Hepatocyte (in vitro differentiated cells): ENCODE results near the gene INSR. TPM values are rescaled to one million over a fixed set of nuclear protein-coding genes. Genes with fewer than 3 reads are reported as not detected.

ENCODE experiments used
- DNase-seq: peaks from one replicate; pipeline ENCODE4 v3.0.0-alpha.2; 2016; ENCODE audit warnings: low spot score
- H2AFZ ChIP-seq: fragments of 200-600 bp; sonication (generic); 2 replicates; pipeline ENCODE4 v1.6.0; 2016; ENCODE audit warnings: antibody characterized with exemption, mild to moderate bottlenecking
- H3K27ac ChIP-seq: fragments of 200-600 bp; sonication (generic); 2 replicates; pipeline ENCODE4 v1.5.1; 2016; ENCODE audit warnings: mild to moderate bottlenecking
- H3K27me3 ChIP-seq: fragments of 200-600 bp; sonication (generic); 2 replicates; pipeline ENCODE4 v1.6.1; 2016
- H3K36me3 ChIP-seq: fragments of 200-600 bp; sonication (generic); replicated peaks from 2 replicates; pipeline ENCODE4 v1.5.1; 2016; ENCODE audit warnings: low read depth; ENCODE audit not compliant: insufficient read depth
- H3K4me1 ChIP-seq: fragments of 200-600 bp; sonication (generic); 2 replicates; pipeline ENCODE4 v1.5.1; 2016; ENCODE audit warnings: mild to moderate bottlenecking, moderate library complexity; ENCODE audit not compliant: insufficient read depth
- H3K4me2 ChIP-seq: fragments of 200-600 bp; sonication (generic); 2 replicates; pipeline ENCODE4 v1.6.0; 2016
- H3K4me3 ChIP-seq: fragments of 200-600 bp; sonication (generic); 2 replicates; pipeline ENCODE4 v1.5.1; 2016; ENCODE audit warnings: mild to moderate bottlenecking
- H3K79me2 ChIP-seq: fragments of 200-600 bp; sonication (generic); 2 replicates; pipeline ENCODE4 v1.6.0; 2017; ENCODE audit warnings: mild to moderate bottlenecking
- H3K9me2 ChIP-seq: fragments of 200-600 bp; sonication (generic); replicated peaks from 2 replicates; pipeline ENCODE4 v1.6.0; 2017; ENCODE audit warnings: mild to moderate bottlenecking; ENCODE audit not compliant: insufficient read depth
- H3K9me3 ChIP-seq: fragments of 200-600 bp; sonication (generic); 2 replicates; pipeline ENCODE4 v1.5.1; 2016; ENCODE audit warnings: low read depth, mild to moderate bottlenecking
- H4K20me1 ChIP-seq: fragments of 200-600 bp; sonication (generic); 2 replicates; pipeline ENCODE4 v1.6.0; 2016; ENCODE audit warnings: mild to moderate bottlenecking; ENCODE audit not compliant: insufficient read depth, poor library complexity, severe bottlenecking
- CTCF ChIP-seq: fragments of 200-600 bp; sonication (generic); IDR thresholded peaks from 2 replicates; pipeline ENCODE4 v1.5.1; 2016; ENCODE audit warnings: antibody characterized with exemption, mild to moderate bottlenecking; ENCODE audit not compliant: poor library complexity
- EZH2 ChIP-seq: fragments of 200-600 bp; sonication (generic); IDR thresholded peaks from 2 replicates; pipeline ENCODE4 v1.6.1; 2016; ENCODE audit warnings: antibody characterized with exemption, mild to moderate bottlenecking, borderline replicate concordance
- EZH2phosphoT487 ChIP-seq: fragments of 200-600 bp; sonication (generic); IDR thresholded peaks from one replicate; pipeline ENCODE4 v1.6.1; 2018; ENCODE audit warnings: antibody characterized with exemption, mild to moderate bottlenecking, low read depth, moderate library complexity; ENCODE audit not compliant: unreplicated experiment, severe bottlenecking
- WGBS: methylation state at CpG from one replicate; pipeline ENCODE4 v1.1.6; 2016; ENCODE audit warnings: low lambda C conversion rate; ENCODE audit errors: missing lambda C conversion rate; 5-methylcytosine and 5-hydroxymethylcytosine counted together
- polyA plus RNA-seq: library from polyadenylated mRNA; unstranded; fragments of >200 nt; fragmentation: Nextera tagmentation; extraction: Ambion mirVana; gene quantifications from 2 replicates; pipeline ENCODE4 v1.2.1, GENCODE V29; 2016
- total RNA-seq: library from RNA; depleted of rRNA; stranded (reverse); fragments of >200 nt; gene quantifications from 2 replicates; pipeline ENCODE4 v1.2.3, GENCODE V29; 2014

INSR gene
- total and polyA plus RNA-seq, 2 experiments from 2014 or later: 17.0 to 59.0 TPM

DNA sequence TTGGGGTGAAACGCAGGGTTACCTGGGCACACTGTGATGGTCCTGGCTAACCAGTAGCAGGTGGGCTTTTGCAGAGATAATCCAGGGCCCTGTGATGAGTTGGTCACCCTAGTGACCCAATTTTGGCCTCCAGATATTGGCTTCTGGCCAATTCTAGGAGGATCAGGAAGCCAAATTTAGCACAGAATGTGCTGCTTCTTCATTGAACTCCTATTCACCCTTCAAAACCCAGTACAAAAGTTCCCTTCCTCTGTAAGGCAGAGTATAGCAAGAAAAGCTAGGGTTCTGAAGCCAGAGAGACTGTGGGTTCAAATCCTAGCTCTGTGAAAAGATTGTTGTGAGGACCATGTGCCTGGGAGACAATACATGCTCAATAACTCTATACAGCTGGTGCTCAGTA is 70.8 kb downstream of the INSR start:
- Histone ChIP-seq H3K9me2 (no peaks in the 10 kb centered on the region), H3K9me3 (no peaks in the 10 kb centered on the region), H3K4me3 (no peak overlapping the region), H3K4me1 (peaks cover 7% of the 10 kb centered on the region), H3K27me3 (no peaks in the 10 kb centered on the region), H3K27ac (no peak overlapping the region), H3K36me3 (no peaks in the 10 kb centered on the region), H3K4me2 (no peak overlapping the region), H2AFZ (no peak overlapping the region), H3K79me2 (peaks cover 80% of the 10 kb centered on the region), H4K20me1 (peaks cover 32% of the 10 kb centered on the region)
- 100% methylated on average over 1 of the region's 1 CpG for WGBS
- DNase-seq: no peak
- no peak for TF ChIP-seq CTCF
- no peak for TF ChIP-seq EZH2
- TF ChIP-seq EZH2phosphoT487: no peak

- Histone ChIP-seq H4K20me1 (peaks cover 12% of the 10 kb centered on the region), H3K9me3 (no peaks in the 10 kb centered on the region), H3K79me2 (peaks cover 58% of the 10 kb centered on the region), H3K4me1 (peaks cover 11% of the 10 kb centered on the region), H3K36me3 (no peaks in the 10 kb centered on the region), H3K4me3 (no peak overlapping the region), H3K27ac (no peak overlapping the region), H3K4me2 (no peak overlapping the region), H3K9me2 (no peaks in the 10 kb centered on the region), H3K27me3 (no peaks in the 10 kb centered on the region), H2AFZ (no peak overlapping the region)
- TF ChIP-seq EZH2phosphoT487 (no peak), CTCF (no peak), EZH2 (no peak)
- 62% methylated on average over 2 of the region's 2 CpGs for WGBS
- DNase-seq: no peak
These were observed 75.2 kb downstream of the INSR start for GRCh38 chr19:7219056-7219455.

- H3K9me3 ChIP-seq: no peaks in the 10 kb centered on the region
- H3K4me3 ChIP-seq: no peak overlapping the region
- H3K36me3 ChIP-seq: no peaks in the 10 kb centered on the region
- WGBS: 87% methylated on average over 6 of the region's 6 CpGs
- no peaks in the 10 kb centered on the region for H3K9me2 ChIP-seq
- H3K27me3 ChIP-seq: no peaks in the 10 kb centered on the region
- peaks cover 11% of the 10 kb centered on the region for H4K20me1 ChIP-seq
- H3K27ac ChIP-seq: no peak overlapping the region
- no peak for DNase-seq
- H3K4me2 ChIP-seq: no peak overlapping the region
- H2AFZ ChIP-seq: no peak overlapping the region
- peaks cover 56% of the 10 kb centered on the region for H3K79me2 ChIP-seq
- H3K4me1 ChIP-seq: peaks cover 20% of the 10 kb centered on the region
- no peak for TF ChIP-seq EZH2phosphoT487
- TF ChIP-seq EZH2: no peak
- no peak for TF ChIP-seq CTCF
These were observed 76.4 kb downstream of the INSR start for GRCh38 chr19:7217861-7218260.

DNA sequence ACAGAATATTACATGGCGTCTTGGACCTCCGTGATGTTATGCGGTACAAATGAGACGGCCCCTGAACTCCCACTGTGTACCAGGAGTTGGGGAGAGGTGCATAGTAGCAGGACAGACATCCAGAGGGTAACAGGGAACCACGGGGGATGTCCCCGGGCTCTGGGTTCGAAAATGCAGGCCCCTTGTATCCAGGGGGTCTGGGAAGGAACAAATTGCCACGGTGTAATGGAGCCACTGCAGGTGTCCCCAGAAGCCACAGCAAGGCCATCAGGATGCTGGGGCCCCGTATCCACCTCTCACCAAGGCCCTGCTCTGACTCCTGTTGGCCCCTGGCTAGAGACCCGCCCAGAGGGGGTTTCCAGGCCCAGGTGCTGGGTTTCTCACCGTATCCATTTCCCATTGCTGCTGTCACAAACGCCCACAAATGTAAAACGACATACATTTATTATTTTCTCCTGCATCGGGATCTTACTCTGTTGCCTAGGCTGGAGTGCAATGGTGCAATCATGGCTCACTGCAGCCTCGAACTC is 77.8 kb downstream of the INSR start:
- WGBS: 87% methylated on average over 15 of the region's 15 CpGs
- no peak overlapping the region for H2AFZ ChIP-seq
- H3K9me2 ChIP-seq: no peaks in the 10 kb centered on the region
- no peak for DNase-seq
- H3K4me1 ChIP-seq: peaks cover 25% of the 10 kb centered on the region
- H3K4me2 ChIP-seq: no peak overlapping the region
- TF ChIP-seq EZH2phosphoT487 (no peak), EZH2 (no peak), CTCF (no peak)
- no peaks in the 10 kb centered on the region for H3K27me3 ChIP-seq
- H3K4me3 ChIP-seq: no peak overlapping the region
- no peaks in the 10 kb centered on the region for H3K9me3 ChIP-seq
- peaks cover 54% of the 10 kb centered on the region for H3K79me2 ChIP-seq
- no peaks in the 10 kb centered on the region for H3K36me3 ChIP-seq
- peaks cover 10% of the 10 kb centered on the region for H4K20me1 ChIP-seq
- H3K27ac ChIP-seq: no peak overlapping the region
